HEK293 (cell line): ENCODE results near the gene MS4A18.

Experiments
- CTCF ChIA-PET: fragments of 350-600 bp; formaldehyde crosslinking; extraction: SDS; loops from one replicate; lab custom pipeline; 2021; ENCODE audit warnings: antibody characterized with exemption; lab: Yijun Ruan, JAX
- POLR2A ChIA-PET: fragments of 300-600 bp; formaldehyde crosslinking; extraction: SDS; loops from one replicate; lab custom pipeline; 2020; ENCODE audit warnings: antibody characterized with exemption, inconsistent platforms; lab: Yijun Ruan, JAX
- H3K27ac ChIP-seq: fragments of 200-500 bp; sonication (Bioruptor generic); 2 replicates; pipeline ENCODE4 v1.5.1; 2014; ENCODE audit warnings: low read depth, low read length, control low read depth, inconsistent platforms; ENCODE audit errors: extremely low read depth
- H3K36me3 ChIP-seq, 2 experiments: fragments of 200-500 bp in 1 of 2; sonication (Bioruptor generic) in 1 of 2; 1 replicate in 1 of 2; 2 replicates in 1 of 2; pipeline ENCODE4 v1.5.1; 2014 to 2017; ENCODE audit warnings: inconsistent platforms in 2 of 2, low read length in 2 of 2; ENCODE audit not compliant: control insufficient read depth in 2 of 2, insufficient read depth in 1 of 2
- H3K4me1 ChIP-seq: fragments of 200-500 bp; sonication (Bioruptor generic); 2 replicates; pipeline ENCODE4 v1.5.1; 2014; ENCODE audit warnings: mild to moderate bottlenecking, low read length, inconsistent platforms; ENCODE audit not compliant: control insufficient read depth, insufficient read depth
- H3K4me3 ChIP-seq: 2 replicates; pipeline ENCODE4 v1.5.1; 2011; ENCODE audit warnings: low read depth, mild to moderate bottlenecking, control low read depth, low read length, moderate library complexity
- H3K9me3 ChIP-seq: fragments of 200-500 bp; sonication (Bioruptor generic); 2 replicates; pipeline ENCODE4 v1.5.1; 2014; ENCODE audit warnings: low read depth, low read length, inconsistent platforms; ENCODE audit not compliant: control insufficient read depth, insufficient read depth
- ATF2 ChIP-seq: fragments of 450-650 bp; formaldehyde crosslinking; IDR thresholded peaks from 2 replicates; pipeline ENCODE4 v1.5.1; 2016; ENCODE audit warnings: missing biosample characterization, missing genetic modification characterization, low read depth
- HOXA7 ChIP-seq: sonication (generic); formaldehyde crosslinking; IDR thresholded peaks from 2 replicates; pipeline ENCODE4 v1.8.1; 2022; ENCODE audit warnings: missing genetic modification reagents, borderline replicate concordance
- OVOL3 ChIP-seq: fragments of 450-650 bp; formaldehyde crosslinking; IDR thresholded peaks from 2 replicates; pipeline ENCODE4 v1.5.1; 2016; ENCODE audit warnings: missing biosample characterization, missing genetic modification characterization
- TCF7L2 ChIP-seq: IDR thresholded peaks from 2 replicates; pipeline ENCODE4 v1.6.1; 2011; ENCODE audit warnings: low read depth, mild to moderate bottlenecking, inconsistent platforms, low read length, moderate library complexity, borderline replicate concordance
- ZFP37 ChIP-seq: fragments of 450-650 bp; formaldehyde crosslinking; IDR thresholded peaks from 2 replicates; pipeline ENCODE4 v1.5.1; 2016; ENCODE audit warnings: missing biosample characterization, missing genetic modification characterization
- ZNF121 ChIP-seq: fragments of 450-650 bp; formaldehyde crosslinking; IDR thresholded peaks from 2 replicates; pipeline ENCODE4 v1.5.1; 2016; ENCODE audit warnings: missing biosample characterization, missing genetic modification characterization
- ZNF16 ChIP-seq: fragments of 450-650 bp; formaldehyde crosslinking; IDR thresholded peaks from 2 replicates; pipeline ENCODE4 v1.5.1; 2016; ENCODE audit warnings: low read depth, missing biosample characterization, missing genetic modification characterization
- ZNF555 ChIP-seq: fragments of 450-650 bp; formaldehyde crosslinking; conservative IDR thresholded peaks from 2 replicates; pipeline ENCODE4 v1.5.1; 2017; ENCODE audit warnings: missing biosample characterization, mild to moderate bottlenecking, missing genetic modification characterization, inconsistent platforms
- ZXDB ChIP-seq: fragments of 450-650 bp; formaldehyde crosslinking; IDR thresholded peaks from 2 replicates; pipeline ENCODE4 v1.5.1; 2016; ENCODE audit warnings: missing biosample characterization, missing genetic modification characterization
- TF ChIP-seq, protein P1 (sequence below): fragments of 450-650 bp; formaldehyde crosslinking; IDR thresholded peaks from 2 replicates; pipeline ENCODE4 v1.5.1; 2016; ENCODE audit warnings: missing biosample characterization, missing genetic modification characterization
- TF ChIP-seq, protein P2 (sequence below): sonication (generic); formaldehyde crosslinking; IDR thresholded peaks from 2 replicates; pipeline ENCODE4 v1.8.1; 2022; ENCODE audit warnings: mild to moderate bottlenecking, moderate library complexity, missing genetic modification reagents

The MS4A18 gene

DNA sequence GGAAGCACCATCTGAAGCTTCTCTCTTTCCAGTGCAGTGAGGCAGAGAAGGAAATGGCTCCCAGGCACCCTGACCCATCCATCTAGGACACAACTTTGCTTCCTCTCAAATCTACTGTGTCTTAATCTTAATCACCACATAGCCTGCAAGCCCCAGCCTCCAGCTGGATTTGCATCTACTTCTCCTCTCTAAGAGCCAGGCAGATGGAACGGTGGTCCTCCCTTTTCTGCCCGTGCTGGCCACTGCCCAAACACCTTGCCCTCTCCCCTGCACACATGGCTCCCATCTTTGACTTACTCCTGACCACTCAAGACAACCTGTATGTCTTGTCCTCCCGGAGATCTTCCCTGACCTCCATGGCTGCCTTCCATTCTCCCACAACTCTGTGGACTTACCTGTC, 68.0 kb downstream of the MS4A18 start:
- no peak overlapping the region for H3K27ac ChIP-seq
- H3K9me3 ChIP-seq = no peaks in the 10 kb centered on the region
- no peak for TF ChIP-seq ZNF121
- TF ChIP-seq, protein P1, sequence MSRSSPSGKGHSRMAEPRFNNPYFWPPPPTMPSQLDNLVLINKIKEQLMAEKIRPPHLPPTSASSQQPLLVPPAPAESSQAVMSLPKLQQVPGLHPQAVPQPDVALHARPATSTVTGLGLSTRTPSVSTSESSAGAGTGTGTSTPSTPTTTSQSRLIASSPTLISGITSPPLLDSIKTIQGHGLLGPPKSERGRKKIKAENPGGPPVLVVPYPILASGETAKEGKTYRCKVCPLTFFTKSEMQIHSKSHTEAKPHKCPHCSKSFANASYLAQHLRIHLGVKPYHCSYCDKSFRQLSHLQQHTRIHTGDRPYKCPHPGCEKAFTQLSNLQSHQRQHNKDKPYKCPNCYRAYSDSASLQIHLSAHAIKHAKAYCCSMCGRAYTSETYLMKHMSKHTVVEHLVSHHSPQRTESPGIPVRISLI (tag by site-specific recombination) = no peak
- no peak for TF ChIP-seq ZNF555 (tag by site-specific recombination)
- TF ChIP-seq ZXDB (tag by site-specific recombination) = no peak
- TF ChIP-seq, protein P2, sequence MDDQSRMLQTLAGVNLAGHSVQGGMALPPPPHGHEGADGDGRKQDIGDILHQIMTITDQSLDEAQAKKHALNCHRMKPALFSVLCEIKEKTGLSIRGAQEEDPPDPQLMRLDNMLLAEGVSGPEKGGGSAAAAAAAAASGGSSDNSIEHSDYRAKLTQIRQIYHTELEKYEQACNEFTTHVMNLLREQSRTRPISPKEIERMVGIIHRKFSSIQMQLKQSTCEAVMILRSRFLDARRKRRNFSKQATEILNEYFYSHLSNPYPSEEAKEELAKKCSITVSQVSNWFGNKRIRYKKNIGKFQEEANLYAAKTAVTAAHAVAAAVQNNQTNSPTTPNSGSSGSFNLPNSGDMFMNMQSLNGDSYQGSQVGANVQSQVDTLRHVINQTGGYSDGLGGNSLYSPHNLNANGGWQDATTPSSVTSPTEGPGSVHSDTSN (CRISPR knock-in tag) = no peak
- no peak for TF ChIP-seq OVOL3 (tag by site-specific recombination)
- TF ChIP-seq HOXA7 (CRISPR knock-in tag) = no peak
- TF ChIP-seq ZNF16 = no peak
- no peak for TF ChIP-seq ZFP37 (tag by site-specific recombination)
- no peak for TF ChIP-seq ATF2 (tag by site-specific recombination)
- no peak for TF ChIP-seq TCF7L2
- H3K4me3 ChIP-seq = no peak overlapping the region
- POLR2A ChIA-PET = no interaction called here
- CTCF ChIA-PET = no interaction called here
- H3K36me3 ChIP-seq = no peaks in the 10 kb centered on the region
- H3K4me1 ChIP-seq = no peaks in the 10 kb centered on the region
